ENCODE results near the gene ACTN4.

Gene ACTN4

DNA sequence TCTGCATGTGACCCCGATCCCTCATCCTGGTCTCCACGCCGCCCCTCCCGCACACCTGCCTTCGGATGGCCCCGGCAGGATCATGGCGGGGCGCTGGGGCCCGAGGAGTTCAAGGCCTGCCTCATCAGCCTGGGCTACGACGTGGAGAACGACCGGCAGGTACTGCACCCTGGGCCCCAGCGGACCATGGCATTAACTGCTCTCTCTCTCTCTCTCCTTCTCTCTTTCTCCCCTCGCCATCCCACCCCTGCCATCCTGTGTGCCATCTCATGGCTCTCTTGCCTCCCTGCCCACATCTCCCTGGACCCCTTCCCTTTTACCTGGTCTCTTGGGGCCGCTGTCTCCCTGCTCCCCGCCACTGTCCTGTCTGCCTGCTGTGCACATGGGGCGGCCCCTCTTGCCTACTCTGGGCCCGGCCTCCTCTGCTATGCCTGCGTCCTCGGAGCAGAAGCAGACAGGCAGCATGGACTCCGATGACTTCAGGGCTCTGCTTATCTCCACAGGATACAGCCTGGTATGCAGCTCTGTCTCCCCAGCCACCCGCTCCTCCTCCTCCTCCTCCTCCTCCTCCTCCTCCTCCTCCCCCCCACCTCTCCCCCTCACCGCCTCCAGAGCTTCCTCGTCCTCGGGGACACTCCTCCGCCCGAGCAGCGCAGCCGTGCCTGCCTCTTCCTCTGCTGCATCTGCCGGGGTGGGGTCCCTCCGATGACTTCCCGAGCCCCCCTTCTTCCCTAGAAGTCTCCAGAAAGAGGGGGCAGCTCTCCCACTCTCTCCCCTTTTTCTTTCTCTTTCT lies 80.6 kb downstream of the ACTN4 start:
- no peak for DNase-seq

DNA sequence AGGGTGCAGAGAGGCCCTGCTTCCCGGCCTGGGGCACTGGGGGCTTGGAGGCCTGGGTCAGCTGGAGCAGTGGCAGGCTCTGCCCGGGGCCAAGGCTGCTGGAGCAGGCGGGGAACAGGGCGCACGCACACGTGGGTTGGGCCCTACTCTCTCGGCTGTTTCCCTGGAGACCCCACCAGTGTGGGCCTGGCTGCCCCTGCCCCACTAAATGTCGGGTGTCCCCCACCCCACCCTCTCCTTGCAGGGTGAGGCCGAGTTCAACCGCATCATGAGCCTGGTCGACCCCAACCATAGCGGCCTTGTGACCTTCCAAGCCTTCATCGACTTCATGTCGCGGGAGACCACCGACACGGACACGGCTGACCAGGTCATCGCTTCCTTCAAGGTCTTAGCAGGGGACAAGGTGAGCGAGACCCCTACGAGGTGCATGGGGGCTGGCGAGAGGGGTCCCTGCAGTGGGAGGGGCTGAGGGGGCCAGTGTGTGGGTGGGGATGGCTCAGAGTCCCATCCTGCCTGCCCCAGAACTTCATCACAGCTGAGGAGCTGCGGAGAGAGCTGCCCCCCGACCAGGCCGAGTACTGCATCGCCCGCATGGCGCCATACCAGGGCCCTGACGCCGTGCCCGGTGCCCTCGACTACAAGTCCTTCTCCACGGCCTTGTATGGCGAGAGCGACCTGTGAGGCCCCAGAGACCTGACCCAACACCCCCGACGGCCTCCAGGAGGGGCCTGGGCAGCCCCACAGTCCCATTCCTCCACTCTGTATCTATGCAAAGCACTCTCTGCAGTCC lies 81.5 kb downstream of the ACTN4 start:
- no peak for DNase-seq

DNA sequence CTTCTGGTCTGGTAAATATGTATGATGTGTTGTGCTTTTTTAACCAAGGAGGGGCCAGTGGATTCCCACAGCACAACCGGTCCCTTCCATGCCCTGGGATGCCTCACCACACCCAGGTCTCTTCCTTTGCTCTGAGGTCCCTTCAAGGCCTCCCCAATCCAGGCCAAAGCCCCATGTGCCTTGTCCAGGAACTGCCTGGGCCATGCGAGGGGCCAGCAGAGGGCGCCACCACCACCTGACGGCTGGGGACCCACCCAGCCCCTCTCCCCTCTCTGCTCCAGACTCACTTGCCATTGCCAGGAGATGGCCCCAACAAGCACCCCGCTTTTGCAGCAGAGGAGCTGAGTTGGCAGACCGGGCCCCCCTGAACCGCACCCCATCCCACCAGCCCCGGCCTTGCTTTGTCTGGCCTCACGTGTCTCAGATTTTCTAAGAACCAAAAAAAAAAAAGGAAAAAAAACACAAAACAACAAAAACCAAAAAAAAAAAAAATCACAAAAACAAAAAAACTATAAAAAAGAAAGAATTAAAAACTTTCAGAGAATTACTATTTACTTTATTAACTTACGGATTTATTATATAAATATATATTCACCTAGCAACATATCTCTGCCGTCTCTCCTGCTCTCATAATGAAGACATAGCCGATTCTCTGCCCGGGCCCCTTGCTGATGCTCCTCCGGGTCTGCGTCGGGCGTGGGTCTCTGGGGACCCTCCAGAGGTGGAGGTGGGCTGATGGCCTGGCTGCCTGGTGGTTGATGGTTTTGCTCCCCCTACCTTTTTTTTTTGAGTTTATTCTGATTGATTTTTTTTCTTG lies 82.4 kb downstream of the ACTN4 start:
- DNase-seq, result no peak

DNA sequence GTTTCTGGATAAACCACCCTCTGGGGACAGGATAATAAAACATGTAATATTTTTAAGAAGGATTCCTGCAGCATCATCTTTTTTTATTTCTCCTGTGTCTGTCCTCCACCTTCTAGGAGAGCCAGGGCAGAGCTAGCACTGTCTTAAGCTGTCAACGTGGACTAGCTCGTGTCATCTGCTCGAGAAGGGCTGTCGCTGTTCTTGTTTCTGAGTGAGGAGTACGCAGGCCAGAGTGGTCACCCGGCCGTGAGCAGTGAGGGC lies 83.0 kb downstream of the ACTN4 start:
- no peak for DNase-seq

DNA sequence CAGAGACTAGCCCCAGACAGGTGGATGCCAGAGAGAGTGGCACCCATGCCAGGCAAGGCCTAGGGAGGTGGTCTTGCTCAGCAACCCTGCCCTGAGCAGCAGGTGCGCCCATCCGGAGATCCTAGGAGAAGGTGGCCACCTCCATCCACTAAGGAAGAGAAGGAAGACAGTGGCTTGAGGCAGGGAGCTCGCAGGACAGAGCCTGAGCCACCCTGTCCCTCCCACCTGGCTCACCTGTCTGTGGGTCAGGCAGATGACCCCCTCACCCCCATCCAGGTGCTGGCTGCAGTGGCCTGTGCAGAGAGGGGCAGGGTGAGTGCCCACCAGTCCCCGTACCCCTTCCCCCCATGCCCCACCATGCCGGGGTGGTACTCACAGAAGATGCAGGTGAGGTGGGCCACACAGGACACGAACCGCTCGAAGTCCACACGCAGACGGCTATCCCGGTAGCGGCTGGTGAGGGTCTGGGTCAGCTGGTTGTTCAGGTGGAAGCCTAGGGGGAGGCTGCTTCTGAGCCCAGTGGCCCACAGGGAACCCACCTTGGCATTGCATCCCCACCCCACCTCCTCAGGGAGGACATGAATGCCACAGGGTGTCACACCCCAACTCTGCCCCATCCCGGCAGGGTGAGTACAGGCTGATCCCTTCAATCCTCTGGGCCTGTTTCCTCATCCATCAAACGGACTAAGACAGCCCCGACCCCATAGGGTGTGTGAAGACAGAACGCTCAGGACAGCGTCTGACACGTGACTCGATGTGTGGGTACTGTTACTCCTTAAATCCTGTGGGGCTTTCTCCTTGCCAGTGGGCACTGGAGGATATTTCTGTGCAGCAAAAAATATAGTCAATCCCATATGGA lies 83.5 kb downstream of the ACTN4 start:
- no peak for DNase-seq

DNA sequence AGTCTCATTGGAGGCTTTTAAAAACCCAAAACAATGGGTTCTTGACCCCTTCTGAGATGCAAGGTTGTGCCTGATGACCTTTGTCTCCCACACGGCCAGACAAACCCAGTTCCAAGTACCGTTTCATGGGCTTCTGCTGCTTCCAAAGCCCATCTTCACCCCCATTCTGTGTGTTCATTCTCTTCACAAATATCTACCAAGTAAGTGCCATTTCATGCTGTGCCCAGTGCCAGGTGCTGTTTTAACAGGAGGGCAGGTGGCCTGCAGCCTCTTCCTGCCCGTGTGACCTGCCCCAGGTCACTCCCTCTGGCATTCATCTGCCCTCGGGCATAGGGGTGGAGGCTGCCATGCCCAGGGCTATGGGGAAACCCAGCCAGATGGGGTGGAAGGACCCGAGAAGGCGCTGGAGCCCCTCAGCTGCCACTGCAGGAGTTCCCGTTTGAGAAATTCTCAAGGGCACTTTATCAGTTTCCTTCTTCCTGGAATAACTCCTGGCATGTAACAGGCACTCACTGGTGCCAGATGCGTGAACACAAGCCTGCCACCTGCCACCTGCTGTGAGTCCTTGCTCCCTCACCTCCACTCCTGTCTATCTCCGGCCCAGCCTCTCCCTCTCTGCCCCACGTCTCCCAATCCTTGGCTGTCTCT lies 84.3 kb downstream of the ACTN4 start:
- no peak for DNase-seq

DNA sequence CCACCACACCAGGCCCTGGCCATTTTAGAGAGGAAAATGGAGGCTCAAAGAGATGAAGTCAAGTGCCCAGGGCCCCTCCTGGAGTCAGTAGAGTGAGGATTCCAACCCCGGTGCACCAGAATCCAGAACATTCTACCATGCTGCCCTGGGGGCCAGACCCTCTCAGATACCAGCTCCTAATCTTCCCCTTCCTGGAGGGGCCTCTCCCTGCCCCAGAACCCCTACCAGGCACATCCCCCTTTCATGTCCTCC lies 85.7 kb downstream of the ACTN4 start:
- no peak for DNase-seq

DNA sequence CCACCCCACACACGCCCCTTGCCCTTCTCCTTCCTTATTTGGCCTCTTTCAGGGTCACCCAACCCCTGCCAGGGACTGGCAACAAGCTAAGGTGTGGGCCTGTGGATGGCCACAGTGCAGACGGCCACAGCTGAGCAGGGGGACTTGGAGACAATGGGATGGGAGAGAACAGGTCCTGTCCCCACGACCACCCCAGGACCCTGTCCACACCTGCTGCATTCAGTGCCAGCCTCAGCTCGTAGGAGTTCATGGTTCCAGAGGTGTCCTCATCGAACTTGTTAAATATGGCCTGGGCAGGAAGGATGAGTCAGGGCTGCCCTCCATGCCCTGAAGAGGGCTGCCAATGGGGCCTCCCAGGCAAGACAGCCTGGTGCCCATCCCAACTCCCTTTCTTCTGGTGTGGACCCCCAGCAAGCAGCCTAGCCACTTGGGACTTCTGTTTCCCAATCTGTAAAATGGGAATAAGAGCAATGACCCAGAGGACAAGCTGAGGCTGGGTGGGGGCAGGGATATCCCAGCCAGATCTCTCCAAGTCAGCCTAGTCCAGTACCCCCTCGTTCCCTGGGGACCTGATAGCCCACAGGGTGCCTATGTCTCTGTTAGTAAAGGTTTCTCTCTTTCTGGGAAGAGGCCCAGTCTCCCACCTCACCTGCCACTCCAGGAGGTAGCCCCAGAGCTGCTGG lies 86.2 kb downstream of the ACTN4 start:
- no peak for DNase-seq

DNA sequence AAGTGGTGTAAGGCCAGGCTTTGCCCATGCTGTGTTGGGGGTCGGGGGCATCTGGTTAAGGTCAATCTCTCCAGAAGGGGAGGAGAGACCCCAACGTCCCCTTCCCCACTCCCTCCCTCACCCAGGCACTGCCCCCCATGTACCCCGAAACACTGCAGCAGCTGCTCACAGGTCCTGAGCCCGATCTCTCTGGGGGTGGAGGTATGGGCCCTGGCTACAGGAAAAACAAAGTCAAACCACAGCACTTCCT lies 86.7 kb downstream of the ACTN4 start:
- DNase-seq, result no peak

DNA sequence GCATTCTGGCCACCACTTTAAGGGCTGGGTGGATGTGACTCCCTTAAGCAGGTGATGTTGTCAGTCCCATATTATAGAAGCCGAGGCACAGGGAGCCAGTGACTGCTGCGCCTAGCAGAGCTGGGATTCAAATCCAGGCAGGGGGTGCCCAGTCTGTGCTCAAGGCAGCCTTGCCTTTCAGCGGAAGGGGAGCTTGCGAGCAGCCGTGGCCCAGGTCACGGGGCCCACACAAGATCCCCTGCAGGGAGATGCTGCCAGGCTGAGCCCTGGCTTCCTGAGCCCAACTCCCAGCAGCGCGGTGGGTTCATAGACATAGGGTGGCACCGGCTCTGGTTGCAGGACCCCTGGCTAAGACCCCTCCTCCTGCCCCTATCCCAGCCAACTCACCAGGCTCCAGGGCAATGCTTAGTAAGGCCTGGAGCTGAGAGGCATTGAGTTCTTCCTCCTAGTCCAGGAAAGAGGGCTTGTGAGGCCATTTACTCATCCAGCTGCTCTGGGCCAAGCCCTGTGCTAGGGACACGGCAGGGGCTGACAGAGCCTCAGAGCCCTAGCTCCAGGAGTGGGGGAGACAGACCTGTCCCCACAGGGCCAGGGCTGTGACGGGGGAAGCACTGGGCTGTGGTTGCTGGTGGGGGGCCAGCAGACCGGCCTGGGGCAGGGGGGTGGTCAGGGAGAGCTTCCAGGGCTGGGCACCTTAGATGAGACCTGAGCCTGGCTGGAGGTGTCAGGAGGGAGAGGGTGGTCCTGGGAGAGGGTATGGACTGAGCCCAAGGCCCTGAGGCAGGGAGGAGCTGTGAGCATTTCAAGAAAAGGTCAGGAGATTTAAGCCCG lies 87.2 kb downstream of the ACTN4 start:
- no peak for DNase-seq

DNA sequence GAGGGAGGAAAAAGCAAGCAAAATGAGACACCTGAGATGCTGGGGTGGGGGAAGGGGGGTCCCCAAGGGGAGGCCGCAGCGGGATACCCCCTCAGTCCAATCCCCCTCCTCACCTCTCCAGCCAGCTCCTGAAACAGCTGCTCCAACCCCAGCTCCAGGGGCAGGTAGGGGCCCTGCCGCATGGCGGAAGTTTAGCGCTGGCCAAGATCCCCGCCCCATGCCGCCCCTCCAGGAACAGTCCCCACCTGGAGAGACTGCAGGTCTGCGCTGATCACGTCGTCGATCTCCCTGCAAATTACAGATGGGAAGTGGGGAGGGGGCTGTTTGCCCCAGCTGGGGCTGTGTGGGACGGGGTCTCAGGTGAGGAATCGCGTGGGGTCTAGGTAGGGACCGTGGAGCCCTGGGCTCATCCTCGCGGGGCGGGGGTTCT lies 87.8 kb downstream of the ACTN4 start:
- DNase-seq, result no peak

DNA sequence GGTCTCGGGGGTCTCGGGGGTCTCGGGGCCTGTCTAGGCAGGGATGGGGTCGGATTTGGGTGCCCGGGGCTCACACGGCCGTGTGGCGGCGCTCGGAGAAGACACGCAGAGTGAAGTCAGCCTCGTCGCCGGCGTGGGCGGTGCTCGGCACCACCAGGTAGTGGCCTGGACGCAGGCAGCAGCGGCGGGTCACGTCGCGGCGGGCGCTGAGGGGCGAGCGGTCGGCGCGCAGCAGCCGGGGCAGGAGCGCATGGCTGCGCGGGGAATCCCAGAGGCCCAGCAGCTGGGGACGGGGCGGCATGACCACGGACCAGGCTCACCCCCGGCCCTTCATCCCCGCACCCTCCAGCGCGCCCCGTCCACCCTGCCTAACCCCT lies 88.6 kb downstream of the ACTN4 start:
- no peak for DNase-seq

DNA sequence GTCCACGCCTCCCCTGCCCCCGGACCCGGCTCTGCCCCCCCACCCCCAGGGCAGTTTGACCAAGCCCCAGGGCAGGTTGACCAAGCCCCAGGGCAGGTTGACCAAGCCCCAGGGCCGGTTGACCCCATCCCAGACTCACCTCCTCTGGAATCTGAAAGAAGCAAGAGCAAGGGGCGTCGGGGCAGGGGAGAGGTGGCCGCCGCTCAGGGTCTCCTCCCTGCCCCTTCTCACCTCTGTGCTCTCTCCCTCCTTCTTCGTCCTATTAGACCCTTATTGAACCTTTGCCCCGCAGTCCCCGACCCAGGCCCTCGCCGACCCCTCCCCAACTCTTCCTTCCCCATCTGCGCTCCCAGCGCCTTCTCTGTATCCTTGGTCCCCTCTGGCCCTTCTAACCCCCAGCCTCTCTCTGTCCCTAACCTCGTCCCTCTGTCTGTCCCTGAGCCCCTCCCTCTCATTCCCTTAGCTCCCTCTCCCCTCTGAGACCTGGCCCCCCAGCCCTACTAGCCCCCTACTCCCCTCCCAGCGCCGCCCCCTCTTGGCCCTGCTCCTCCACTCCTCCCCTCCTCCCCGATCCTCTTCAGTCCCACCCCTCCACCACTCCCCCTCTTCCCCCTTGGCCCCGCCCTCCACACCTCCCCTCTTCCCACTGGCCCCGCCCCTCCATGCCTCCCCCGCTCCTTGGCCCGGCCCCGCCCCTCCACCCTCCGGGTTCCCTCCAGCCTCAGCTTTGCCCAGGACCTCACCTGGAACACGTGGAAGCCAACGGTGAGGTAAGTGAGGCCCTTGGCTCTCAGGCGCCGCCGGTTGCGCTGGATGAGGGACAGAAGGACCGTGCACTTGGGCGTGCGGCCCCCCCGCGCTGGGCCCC lies 89.2 kb downstream of the ACTN4 start:
- no peak for DNase-seq

DNA sequence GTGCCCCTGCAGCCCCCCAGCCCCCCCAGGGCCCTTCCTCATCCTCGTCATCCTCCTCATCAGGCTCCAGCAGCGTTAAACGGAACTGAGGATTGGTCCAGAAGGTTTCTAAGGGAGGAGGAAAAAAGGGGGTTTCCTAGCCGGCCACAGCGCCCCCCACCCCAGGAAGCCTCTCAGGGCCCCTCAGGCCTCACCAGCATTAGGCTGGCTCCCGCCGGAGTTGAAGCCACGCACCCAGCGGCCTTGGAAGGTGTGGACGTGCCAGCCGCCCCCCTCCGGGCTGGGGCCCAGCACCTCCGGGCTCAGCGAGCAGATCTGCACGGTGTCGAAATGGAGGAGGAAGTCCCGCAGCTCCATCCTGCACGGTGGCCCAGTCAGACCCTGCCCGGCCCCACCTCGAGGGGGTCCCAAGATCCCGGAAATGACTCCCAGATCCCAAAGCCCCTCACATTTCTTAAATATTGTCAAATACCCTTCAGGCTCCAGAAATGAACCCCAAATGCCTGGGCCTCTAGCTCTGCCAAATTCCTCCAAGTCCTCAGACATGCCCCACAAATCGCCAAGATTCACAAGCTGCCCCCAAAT lies 89.9 kb downstream of the ACTN4 start:
- DNase-seq, result no peak

DNA sequence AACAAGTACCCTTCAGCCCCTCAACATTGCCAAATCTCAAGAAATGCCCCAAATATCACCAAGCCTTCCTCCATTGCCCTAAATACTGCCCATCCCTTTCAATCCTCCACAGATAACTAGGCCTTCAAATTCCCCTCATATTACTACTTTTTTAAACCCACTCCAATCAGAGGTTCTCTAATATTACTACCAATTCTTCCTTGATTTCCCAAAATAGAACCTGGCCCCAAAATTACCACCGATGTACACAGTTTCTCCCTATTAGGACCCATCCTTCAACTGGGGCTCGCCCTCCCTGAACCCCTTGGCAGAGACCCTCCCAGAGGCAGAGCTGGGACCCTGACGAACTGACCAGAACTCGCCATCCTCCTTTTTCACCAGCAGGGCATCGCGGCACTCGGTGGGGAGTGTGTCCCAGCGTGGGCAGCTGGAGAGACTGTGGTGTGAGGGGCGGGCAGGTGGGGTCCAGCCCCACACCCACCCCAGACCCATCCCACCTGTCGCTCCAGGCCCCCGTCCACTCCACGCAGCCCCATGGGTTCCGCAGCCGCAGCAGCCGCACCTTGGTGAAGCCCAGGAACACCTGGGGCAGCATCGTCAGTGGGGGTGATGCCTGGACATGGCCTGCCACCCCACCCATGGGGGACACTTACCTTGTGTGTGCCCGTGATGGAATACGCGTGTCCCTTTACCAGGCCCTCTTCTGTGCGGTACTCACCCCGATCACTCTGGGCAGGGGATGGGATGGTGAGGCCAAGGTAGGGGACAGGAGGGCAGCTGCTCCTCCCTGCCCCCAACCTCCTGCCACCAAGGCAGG lies 90.7 kb downstream of the ACTN4 start:
- DNase-seq, result no peak

DNA sequence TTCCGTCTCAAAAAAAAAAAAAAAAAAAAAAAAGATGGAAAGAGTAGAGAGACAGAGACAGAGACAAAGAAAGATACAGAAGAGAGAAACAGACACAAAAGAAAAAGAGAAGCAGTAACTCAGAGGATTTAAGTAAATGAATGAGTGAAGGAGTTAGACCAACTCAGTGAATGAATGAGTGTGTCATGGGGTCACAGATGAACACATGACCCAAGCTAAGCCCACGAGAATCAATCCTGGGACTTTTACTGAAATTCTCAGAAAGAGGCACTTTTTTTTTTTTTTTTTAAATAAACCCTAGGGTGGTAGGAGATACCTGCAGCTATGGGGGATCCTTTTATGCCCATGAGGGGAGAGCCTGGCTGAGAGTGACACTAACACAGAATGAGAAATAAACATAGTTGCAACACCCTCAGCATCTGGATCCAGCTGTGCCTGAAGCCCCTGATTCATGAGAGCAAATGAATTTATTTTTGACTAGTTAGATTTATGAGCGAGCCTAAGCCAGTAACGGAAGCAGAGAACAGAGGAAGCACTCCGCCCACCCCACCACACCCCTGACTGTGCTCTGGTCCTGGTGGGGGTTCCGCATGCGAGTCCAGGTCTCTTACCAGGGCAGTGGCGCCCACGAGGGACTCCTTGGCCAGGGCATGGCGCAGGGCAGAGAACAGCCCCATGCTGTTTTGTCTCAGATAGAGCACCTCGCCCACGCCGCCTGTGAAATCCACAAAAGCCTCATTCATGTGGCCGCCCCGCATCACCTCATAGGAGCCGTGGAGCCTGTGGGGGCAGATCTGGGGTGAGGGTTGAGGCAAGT lies 92.2 kb downstream of the ACTN4 start:
- DNase-seq, result no peak

DNA sequence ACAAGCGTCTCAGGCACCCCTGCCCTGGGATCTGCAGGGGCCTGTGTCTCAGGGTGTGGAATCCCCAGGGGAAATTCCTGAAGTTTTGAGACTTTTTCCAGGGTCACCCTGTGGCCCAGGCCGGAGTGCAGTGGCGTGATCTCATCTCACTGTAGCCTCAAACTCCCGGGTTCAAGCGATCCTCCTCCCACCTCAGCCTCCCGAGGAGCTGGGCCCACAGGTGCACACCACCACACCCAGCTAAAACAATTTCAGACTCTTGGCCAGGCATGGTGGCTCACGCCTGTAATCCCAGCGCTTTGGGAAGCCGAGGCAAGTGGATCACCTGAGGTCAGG lies 92.8 kb downstream of the ACTN4 start:
- no peak for DNase-seq

DNA sequence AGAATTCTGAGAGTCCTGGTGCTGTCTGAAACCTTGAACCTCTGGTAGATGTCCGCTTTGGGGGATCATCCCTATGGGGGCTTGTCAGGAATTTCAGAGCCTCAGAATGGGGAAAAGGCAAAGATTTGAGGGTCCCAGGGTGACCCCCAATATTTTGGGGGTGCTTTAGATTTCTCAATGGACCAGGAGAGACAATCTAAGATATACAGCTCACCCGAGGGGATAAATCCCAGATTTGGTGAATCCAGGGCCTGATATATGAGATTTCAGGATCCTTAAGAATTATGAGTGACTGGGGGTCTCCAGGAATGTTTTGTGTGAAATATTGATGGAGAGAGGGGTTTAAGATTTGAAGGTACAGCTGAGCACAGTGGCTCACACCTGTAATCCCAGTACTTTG lies 93.5 kb downstream of the ACTN4 start:
- no peak for DNase-seq
